Activated B cell treated with CpG ODN at 0.5 μM for 24 hours (primary cell): Measurements from ENCODE around the gene SORCS1. TPM values are rescaled to one million over a fixed set of nuclear protein-coding genes. Genes with fewer than 3 reads are reported as not detected.

Experiments
- ATAC-seq: fragments of 200-7000 bp; cut with Tn5 transposase; one replicate; pipeline ENCODE4 v1.10.0; 2021; ENCODE audit warnings: low read depth, mild to moderate bottlenecking, moderate library complexity
- CTCF ChIA-PET: fragments of 350-600 bp; sonication (Branson Sonifier 250); formaldehyde crosslinking; loops from one replicate; lab custom pipeline; 2021; ENCODE audit warnings: antibody characterized with exemption; lab: Charles Lee
- POLR2A ChIA-PET: fragments of 350-600 bp; sonication (Branson Sonifier 250); formaldehyde crosslinking; loops from one replicate; lab custom pipeline; 2021; ENCODE audit warnings: antibody characterized with exemption; lab: Charles Lee
- DNase-seq: peaks from one replicate; pipeline ENCODE4 v3.0.0; 2022
- H3K27ac Mint-ChIP-seq: one replicate; pipeline ENCODE4 v1.8.0; 2020; ENCODE audit warnings: mixed read lengths
- H3K27me3 Mint-ChIP-seq: one replicate; pipeline ENCODE4 v1.8.0; 2021; ENCODE audit warnings: mixed read lengths
- H3K36me3 Mint-ChIP-seq: one replicate; pipeline ENCODE4 v1.8.0; 2021; ENCODE audit warnings: low read depth, mixed read lengths
- H3K4me1 Mint-ChIP-seq: one replicate; pipeline ENCODE4 v1.8.0; 2021; ENCODE audit warnings: mixed read lengths
- H3K4me3 Mint-ChIP-seq: one replicate; pipeline ENCODE4 v1.8.0; 2020; ENCODE audit warnings: mild to moderate bottlenecking, mixed read lengths
- H3K9me3 Mint-ChIP-seq: one replicate; pipeline ENCODE4 v1.8.0; 2020; ENCODE audit warnings: mixed read lengths
- CTCF ChIP-seq: fragments of 200-600 bp; IDR thresholded peaks from one replicate; pipeline ENCODE4 v1.8.0; 2022; ENCODE audit warnings: antibody characterized with exemption, mild to moderate bottlenecking
- intact Hi-C: fragments of 100-400 bp; cut with micrococcal nuclease; formaldehyde crosslinking; loops from one replicate; pipeline ENCODE4 v1.15.1; 2024
- total RNA-seq: library from RNA; stranded (reverse); gene quantifications from 2 replicates; pipeline ENCODE4 v1.2.3, GENCODE V29; 2022

SORCS1 gene
- total RNA-seq, 1 donor from 2014 or later = not detected

DNA sequence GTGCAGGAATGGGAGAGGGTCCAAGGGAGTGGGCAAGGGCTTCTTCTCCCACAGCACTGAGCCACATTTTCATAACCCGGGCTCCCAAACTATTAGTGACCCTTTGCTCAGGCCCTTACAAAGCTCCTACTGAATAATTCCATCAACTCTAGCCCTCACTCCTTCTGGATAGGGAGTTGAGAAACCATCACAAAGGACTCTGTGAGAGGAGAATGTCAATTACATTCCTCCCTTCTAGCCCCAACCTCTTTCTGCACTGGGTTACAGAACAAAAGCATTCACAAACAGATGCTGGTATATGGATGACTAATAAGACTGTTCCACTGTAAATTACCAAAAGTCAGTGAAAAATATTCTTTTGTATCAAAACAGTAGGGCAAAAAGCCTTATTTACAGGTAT, 203.7 kb downstream of the SORCS1 start:
- ATAC-seq (no peak), DNase-seq (no peak)
- Mint-ChIP-seq H3K9me3 (no peaks in the 10 kb centered on the region), H3K36me3 (no peaks in the 10 kb centered on the region), H3K27ac (no peak overlapping the region), H3K4me3 (no peak overlapping the region), H3K27me3 (no peaks in the 10 kb centered on the region), H3K4me1 (peaks cover 9% of the 10 kb centered on the region)
- no peak for TF ChIP-seq CTCF
- ChIA-PET POLR2A (no interaction called here), CTCF (no interaction called here)
- intact Hi-C loops = no loop called here

DNA sequence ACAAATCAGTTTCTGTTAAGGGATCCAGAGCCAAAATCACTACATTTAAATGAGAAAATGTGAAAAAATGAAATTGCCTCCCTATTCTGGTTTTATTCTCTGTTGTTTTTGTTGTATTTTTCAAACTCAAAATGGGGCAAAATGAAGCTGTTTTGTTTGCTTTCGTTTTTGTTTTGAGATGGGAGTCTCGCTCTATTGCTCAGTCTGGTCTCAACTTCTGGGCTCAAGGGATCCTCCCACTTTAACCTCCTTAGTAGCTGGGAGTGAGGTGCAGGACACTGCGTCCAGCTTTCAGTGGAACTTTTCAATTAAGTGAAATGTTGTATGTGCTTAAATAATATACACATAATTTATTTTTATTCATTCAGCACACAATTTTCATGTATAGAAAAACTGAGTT, 205.0 kb downstream of the SORCS1 start:
- no peak overlapping the region for H3K27ac Mint-ChIP-seq
- no peak for TF ChIP-seq CTCF
- intact Hi-C loops = no loop called here
- ATAC-seq = no peak
- H3K27me3 Mint-ChIP-seq = no peaks in the 10 kb centered on the region
- no peak for DNase-seq
- H3K4me1 Mint-ChIP-seq = peaks cover 9% of the 10 kb centered on the region
- H3K9me3 Mint-ChIP-seq = no peaks in the 10 kb centered on the region
- POLR2A ChIA-PET = no interaction called here
- no peaks in the 10 kb centered on the region for H3K36me3 Mint-ChIP-seq
- CTCF ChIA-PET = no interaction called here
- H3K4me3 Mint-ChIP-seq = no peak overlapping the region

- no peaks in the 10 kb centered on the region for H3K27me3 Mint-ChIP-seq
- intact Hi-C loops = no loop called here
- H3K36me3 Mint-ChIP-seq = no peaks in the 10 kb centered on the region
- H3K27ac Mint-ChIP-seq = no peak overlapping the region
- no peaks in the 10 kb centered on the region for H3K9me3 Mint-ChIP-seq
- no peak for DNase-seq
- ChIA-PET CTCF (no interaction called here), POLR2A (no interaction called here)
- no peak for ATAC-seq
- H3K4me3 Mint-ChIP-seq = no peak overlapping the region
- no peak for TF ChIP-seq CTCF
- H3K4me1 Mint-ChIP-seq = peaks cover 9% of the 10 kb centered on the region
Observed at GRCh38 chr10:106958589-106959361, 205.7 kb downstream of the SORCS1 start.

DNA sequence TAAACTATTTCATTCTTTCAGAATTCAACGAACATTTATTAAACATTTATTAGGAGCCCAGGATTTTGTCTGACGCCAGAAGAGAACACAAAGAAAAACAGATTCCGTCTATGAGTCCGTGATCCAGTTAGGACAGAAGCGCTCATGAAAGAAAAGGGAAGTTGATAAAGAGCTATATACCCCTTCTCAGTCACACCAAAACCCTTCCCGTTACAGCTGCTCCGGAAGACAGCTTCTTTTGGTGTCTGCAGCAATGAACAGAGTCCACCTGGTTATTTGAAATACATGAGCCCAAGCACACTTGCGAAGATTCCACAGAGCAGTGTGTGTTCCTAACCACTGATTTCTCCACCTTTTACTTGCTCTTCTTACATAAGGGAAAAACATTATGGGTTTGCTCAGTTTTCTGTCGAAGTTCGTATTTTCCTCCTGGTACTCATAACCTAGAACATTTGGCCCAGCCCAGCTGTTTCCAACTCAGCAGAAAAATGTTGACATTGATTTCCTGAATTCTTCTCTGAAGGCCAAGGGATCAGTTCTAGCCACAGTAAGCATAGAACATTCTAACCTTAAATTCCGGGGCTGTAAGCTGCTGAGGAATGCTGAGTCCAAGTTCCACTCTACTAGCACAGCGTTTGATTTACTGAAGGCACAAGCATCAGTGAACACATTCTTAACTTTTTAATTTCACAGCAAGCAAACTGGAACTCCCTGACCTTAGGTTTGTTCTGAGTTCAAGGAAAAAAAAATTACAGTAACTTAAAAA, 206.5 kb downstream of the SORCS1 start:
- Mint-ChIP-seq H3K27me3 (no peaks in the 10 kb centered on the region), H3K27ac (no peak overlapping the region), H3K4me1 (peaks cover 9% of the 10 kb centered on the region), H3K36me3 (no peaks in the 10 kb centered on the region), H3K4me3 (no peak overlapping the region), H3K9me3 (no peaks in the 10 kb centered on the region)
- ATAC-seq = no peak
- DNase-seq = no peak
- ChIA-PET CTCF (no interaction called here), POLR2A (no interaction called here)
- intact Hi-C loops = no loop called here
- TF ChIP-seq CTCF = no peak

DNA sequence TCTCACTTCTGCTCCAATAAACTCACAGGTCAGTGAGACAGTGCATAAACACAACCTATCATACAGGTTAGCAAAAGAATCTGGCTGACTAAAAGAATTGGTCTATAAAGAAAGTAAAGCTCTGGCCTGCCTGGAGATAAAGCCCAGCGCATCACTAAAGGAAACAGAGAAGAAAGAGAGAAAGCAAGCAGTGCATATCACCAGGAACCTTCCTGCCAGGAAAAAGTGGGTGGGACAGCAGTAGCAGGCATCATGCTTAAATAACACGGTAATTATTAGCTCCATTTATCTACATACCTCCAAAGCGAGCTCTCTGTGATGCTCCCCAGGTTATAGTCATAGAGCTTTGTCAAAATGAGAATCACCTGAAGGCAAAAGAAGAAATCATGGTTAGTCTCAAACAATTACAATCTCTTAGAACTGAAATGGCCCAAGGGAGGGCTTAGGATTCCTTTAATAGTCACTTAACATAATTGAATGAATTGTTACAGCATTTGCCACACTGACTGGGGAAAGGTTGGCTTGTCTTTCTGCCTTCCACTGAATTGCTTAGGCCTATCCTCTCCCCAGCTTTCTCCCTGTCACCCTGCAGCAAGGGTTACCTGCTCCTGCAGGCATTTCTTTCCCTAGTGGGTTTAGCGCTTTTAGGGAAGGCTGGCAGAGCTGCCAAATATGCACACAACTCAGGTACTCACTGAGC, 208.1 kb downstream of the SORCS1 start:
- Mint-ChIP-seq H3K4me3 (no peak overlapping the region), H3K4me1 (peaks cover 9% of the 10 kb centered on the region), H3K27me3 (no peaks in the 10 kb centered on the region), H3K9me3 (no peaks in the 10 kb centered on the region), H3K27ac (no peak overlapping the region), H3K36me3 (no peaks in the 10 kb centered on the region)
- no peak for TF ChIP-seq CTCF
- DNase-seq (no peak), ATAC-seq (no peak)
- intact Hi-C loops = no loop called here
- CTCF ChIA-PET = no interaction called here
- POLR2A ChIA-PET = no interaction called here
